G401 (cell line): Measurements from ENCODE around the gene SLC2A1. TPM values are rescaled to one million over a fixed set of nuclear protein-coding genes. Genes with fewer than 3 reads are reported as not detected.
A peak's percentile ranks its signal among the peaks of the same experiment; 100 is the strongest.

Experiments used
- DNase-seq: peaks from one replicate; pipeline ENCODE4 v3.0.0-alpha.2; 2015; ENCODE audit warnings: low spot score
- in situ Hi-C: cut with HindIII; loops from 2 replicates; pipeline ENCODE4 v1.10.0; 2016; ENCODE audit warnings: low sequenced_read_pairs, mixed read lengths
- total RNA-seq: library from RNA; depleted of rRNA; stranded (reverse); fragments of >200 nt; shearing (Covaris generic); gene quantifications from 2 replicates; pipeline ENCODE4 v1.2.3, GENCODE V29; 2014

Gene SLC2A1
- total RNA-seq, 1 experiment from 2014 or later: 51.9 TPM

DNA sequence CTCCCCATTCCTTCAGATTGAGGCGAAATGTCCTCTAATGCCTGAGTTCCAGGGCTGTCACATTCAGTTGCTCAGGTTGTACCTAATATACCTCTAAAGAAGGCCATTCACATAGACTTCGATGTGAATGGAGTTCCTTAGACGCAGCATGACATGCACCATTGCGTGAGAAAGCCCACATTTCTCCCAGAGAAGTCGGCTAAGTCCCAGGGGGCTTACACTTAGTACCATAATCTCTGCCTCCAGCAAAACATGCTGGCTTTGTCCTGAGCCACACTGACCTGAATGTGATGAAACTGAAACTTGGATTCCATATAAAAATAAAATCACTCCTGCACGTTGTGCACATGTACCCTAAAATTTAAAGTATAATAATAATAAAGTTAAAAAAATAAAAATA is 23.2 kb upstream of the SLC2A1 start:
- no peak for DNase-seq
- in situ Hi-C loops: no loop called here

DNA sequence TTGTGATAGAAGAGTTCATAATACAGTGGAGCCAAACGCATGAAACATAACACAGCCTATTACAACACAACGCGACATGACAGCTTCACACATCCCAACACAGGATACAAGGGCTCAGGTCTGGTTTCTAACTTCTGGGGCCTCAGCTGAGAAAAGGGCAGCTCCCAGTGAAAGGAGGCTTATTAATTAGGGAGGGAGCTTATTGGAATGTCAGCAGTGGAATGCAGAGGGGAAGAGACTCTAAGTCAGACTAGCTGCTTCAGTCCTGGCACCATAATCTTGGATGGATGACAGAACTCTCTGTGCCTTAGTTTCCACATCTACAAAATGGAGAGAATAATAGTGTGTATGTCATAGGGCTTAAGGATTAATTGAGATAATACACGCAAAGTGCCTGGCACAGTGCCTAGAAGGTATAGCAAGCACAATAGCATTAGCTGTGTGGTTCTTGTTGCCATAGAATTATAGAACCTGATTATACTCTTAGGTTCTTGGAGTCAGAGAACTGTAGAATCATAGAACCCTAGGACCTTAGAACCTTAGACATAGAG is 22.7 kb upstream of the SLC2A1 start:
- in situ Hi-C loops: no loop called here
- no peak for DNase-seq

DNA sequence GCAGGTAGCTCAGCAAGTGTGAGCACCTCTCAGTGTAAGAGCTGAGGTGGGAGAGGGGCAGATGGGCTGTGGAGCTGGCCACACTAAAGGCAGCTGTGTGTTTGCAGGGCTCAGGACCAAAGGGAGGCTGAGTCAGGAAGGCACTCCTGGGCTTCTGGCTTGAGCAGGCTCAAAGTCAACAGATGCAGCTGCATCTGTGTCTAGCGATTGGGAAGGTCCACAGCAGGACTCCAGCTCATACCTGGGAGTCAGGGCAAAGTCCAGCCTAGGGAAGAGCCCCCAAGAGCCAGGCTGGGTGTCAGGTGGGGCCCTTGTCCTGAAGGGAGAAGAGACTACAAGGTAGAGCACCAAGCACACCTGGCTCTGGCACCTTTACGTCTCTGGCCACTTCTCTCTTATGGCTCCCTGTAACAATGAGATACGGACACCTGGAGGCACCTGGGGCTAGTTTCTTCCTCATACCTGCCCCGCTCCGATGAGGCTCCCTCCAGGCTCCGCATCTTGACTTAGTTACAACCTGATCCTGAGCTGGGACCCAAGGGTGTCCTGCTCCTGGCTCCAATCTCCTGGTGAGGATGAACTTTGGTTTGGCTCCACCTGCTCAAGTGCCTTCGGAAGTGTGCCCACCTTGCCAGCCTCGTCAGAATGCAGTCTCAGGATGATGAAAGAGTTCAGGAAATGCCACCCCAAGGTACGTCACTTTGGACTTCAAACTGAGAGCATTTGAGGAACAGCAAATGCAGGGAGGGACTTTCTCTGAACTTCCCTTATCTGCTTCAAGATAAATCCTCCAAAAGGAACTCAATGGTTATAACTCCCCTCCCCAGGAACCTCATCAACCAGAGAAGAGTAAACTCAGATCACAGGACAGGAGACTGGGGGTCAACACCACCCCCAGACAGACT is 21.5 kb upstream of the SLC2A1 start:
- in situ Hi-C loops: no loop called here
- DNase-seq: no peak

DNA sequence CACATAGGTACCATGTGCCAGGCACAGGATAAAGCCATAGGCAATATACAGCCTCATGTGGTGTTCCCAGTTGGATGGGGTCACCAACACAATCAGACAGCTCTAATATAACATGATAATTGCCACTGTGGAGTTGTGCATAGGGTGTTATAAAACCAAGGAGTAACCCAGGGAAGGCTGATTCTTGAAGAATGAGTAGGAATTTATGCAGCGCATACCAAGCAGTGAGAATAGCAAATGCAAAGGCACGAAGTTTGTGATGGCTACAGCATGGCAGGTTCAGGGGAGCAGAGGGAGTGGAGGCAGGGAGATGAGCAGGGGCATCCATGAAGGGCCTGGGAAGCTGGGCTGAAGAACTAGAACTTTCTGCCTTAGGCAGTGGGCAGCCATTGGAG is 20.4 kb upstream of the SLC2A1 start:
- in situ Hi-C loops: no loop called here
- no peak for DNase-seq

DNA sequence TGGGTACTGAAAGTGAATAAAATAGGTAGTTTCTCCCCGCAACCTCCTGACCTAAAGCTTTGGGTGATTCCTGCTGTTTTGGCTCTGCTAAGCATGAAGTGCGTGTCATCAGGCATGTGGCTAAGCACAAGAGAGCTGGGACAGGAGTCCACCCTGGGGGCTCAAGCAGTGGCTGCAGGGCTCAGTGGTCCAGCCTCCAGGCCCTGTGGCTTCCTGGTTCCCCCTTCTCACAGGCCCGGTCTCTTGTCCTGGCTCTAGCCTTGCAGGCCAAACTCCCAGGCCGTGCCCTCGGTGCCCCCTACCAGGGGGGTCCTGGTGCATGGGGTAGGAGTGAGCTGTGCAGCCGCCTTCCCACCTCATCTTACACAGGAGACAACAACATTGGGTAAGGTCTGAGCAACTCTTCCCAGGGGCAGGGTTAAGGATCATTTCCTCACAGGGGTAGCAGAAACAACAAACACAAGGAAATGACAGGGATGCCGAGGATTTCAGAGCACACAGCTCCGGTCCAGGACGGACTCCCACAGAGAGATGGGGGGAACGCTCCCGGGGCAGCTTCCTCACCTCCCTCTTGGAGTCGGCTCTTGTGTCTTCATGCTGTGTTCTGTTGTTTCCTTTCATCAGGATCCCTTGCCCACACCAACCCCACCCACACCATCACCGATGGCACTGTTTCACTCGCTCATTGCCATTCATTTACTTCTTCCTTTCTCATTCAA is 19.8 kb upstream of the SLC2A1 start:
- in situ Hi-C loops: no loop called here
- DNase-seq: no peak

DNA sequence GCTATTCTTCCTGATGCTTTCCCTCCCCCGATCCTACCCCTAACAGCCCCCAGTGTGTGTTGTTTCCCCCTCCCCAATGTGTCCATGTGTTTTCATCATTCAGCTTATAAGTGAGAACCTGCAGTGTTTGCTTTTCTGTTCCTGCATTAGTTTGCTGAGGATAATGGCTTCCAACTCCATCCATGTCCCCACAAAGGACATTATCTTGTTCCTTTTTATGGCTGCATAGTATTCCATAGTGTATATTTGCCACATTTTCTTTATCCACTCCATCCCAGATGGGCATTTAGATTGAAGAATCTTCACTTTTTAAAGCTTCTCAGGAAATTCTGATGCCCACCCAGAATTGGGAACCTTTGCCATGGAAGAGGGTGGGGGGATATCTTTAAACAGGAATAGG is 19.0 kb upstream of the SLC2A1 start:
- DNase-seq: no peak
- in situ Hi-C loops: no loop called here

DNA sequence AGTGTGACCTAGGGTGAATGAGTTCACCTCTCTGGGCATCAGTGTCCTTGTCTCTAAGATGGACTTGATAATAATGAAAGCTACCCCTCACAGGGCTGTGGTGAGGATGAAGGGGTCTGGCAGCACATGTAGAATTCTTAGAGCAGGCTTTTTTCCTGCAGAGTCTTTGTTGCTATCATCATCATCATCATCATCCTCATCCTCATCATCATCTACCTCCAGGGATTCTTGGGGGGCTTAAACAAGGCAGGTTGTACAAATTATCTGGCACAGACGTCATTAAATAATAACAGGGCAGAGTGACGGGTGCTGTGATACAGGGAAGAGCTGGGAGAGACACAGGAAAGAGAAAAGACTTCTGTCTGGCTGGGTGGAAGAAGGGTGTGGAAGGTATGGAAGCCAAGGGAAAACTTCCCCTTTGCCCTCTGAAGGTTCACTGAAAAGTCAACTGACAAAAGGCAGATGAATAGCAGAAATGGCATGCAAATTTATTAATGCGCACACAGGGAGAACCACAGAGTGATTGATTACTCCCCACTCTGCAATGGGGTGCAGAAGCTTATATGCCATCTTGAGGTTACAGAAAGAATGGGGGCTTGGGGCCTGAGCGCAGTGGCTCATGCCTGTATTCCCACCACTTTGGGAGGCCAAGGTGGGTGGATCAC is 17.0 kb upstream of the SLC2A1 start:
- no peak for DNase-seq
- in situ Hi-C loops: no loop called here

DNA sequence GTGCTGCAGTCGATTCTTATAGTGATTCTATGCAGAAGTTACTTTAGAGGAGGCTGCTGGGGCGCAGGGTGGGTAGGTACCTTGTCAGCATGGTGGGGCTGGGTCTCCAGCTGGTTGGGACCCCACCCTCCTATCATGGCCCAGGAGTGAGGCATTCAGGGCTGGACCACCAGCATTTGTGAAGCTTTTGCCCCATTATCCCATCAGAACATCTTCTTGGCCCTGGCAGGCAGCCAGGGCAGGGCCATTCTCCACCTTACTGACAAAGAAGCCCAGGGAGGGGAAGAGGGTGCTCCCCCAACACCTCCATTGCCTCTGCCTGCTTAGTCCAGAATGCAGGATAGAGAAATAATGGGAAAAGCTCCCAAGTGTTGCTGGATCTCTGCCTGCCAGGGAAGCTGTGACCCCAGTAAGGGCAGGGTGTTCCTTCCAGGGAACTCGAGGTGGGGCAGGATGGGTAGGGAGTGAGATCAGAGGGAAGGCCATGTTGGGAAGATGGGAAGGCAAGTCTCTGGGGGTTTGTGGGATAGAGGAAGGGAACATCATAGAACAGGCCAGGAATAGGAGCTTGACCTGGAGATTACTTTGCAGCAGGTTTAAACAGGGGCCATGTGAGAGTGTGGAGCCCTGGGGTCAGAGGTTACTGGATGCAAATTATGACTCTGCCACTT is 16.2 kb upstream of the SLC2A1 start:
- in situ Hi-C loops: no loop called here
- no peak for DNase-seq

DNA sequence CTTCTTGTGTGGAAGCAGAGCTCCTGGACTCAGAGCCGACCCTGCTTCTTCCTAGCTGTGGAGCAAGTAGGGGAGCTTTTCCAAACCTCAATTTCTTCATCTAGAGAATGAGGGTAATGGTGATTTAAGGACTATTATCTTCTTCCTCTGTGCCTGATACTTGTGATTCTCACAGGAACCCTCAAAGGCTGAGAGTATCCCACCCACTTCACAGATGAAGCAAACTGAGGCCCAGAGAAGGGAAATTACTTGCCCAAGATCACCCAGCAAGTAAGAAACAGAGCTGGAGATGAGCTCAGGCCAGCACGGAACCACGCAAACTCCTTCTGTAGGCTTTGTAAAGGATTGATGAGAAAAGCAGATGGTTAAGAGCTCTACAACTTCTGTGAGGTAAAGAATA is 15.1 kb upstream of the SLC2A1 start:
- in situ Hi-C loops: no loop called here
- DNase-seq: no peak

DNA sequence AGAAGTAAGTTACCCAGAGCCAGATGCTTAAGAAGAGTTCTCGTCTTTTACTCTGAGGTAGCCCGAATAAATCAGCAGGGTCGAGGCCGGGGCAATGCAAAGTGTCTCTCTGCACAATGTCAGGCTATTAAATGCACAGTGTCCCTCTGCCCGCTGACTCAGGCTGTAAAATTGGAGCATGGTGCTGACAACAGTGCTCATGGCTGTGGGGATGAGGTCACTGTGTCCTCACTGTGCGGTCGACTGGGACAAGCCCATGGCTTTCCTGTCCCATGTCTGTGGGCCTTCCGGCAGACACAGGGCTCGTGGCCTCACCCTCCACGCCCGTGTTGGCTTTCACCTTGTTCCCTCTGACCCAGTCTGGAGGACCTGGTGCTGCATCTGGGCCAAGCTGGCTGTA is 14.6 kb upstream of the SLC2A1 start:
- in situ Hi-C loops: no loop called here
- DNase-seq: no peak

DNA sequence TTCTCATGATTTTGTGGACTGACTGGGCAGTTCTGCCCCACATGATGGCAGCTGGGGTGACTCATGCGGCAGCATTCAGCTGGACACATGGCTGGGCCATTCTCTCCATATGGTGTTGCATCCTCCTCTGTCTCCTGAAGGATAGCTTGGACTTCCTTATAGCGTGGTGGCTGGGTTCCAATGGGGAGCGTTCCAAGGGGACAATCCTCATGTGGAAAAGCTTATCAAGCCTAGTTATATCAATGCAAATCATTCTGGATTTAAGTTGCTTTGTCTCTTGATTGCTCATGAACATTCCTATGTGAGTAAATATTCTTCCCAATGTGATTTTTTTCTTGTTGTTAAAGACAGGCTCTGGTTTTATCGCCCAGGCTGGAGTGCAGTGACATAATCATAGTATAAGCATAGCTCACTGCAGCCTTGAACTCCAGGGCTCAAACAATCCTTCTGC is 13.2 kb upstream of the SLC2A1 start:
- in situ Hi-C loops: no loop called here

DNA sequence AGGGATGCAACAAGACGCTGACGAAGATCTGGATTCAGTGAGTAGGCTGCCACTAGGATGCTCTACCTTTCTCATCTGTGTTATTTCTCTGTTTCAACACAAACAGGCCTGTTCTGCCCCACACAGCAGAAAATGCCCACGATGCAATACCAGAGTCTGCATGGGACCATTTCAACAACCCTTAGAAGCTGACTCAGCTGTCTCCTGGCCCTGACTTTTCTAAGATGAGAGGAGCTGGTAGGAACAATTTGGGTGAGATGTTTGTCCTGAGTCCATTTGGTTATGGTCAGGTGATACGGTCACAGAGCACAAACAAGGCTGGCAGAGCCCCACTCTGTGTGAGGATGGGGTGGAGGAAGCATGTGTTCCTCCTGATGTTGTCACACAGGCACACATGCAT is 11.5 kb upstream of the SLC2A1 start:
- DNase-seq: no peak
- in situ Hi-C loops: no loop called here

More for the DNA sequence above, 13.2 kb upstream of the SLC2A1 start:
- peak; percentile 71 for DNase-seq

DNA sequence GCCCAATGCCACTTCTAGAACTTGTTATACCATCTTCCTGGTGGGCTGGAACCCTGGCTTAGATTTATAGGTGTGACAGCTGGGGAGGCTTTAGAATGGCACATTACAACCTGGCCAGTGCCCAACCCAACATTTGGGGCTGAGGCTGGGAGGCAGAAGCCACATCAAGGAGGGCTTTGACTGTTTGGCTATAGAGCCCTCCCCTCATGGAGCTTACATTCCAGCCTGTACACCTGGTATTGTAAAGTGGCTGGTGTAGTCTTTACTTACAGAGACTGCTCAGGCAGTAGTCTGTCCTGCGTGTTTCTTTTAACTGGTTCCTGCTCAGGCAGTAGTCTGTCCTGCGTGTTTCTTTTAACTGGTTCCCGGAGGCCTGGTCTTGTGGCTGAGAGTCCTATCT is 10.0 kb upstream of the SLC2A1 start:
- no peak for DNase-seq

DNA sequence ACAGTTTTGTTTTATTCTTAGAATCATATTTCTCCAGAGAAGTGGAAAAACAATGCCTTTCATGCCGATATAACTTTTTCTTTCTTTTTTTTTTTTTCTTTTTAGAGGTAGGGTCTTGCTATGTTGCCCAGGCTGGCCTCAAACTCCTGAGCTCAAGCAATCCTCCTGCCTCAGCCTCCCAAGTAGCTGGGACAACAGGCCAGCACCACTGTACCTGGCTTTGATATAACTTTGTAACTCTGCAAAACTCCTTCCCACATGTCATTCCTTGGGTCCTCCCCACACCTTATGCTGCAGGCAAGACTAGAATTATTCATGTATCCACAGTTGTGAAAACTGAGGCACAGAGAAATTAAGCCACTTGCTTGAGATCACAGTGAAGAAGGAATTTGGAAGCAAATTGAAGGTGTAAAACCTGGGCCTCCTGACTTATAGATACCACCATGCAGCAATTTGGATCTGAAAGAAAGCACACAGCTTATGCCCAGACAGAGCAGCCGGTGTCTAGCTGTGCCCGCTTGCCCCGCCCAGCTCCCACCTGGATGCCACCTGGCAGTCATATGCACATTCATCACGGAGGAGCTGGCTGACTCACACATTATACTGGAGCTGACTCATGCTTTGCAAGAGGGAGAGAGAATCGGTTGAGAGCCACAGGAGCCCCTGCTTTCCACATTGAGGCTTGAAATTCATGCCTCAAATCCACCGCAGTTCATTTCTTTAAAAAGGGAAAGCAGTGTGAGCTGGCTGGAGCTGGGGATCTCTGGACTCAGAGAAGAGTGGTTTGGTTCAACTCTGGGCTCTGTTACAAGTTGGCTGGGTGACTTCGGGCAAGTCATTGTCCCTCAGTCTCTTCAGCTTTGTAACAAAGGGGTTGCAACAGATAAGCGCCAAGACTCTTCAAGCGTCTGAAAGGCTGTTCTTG is 8.3 kb upstream of the SLC2A1 start:
- in situ Hi-C loops: no loop called here
- DNase-seq: peak; percentile 91

More for the DNA sequence above, 10.0 kb upstream of the SLC2A1 start:
- in situ Hi-C loops: no loop called here

DNA sequence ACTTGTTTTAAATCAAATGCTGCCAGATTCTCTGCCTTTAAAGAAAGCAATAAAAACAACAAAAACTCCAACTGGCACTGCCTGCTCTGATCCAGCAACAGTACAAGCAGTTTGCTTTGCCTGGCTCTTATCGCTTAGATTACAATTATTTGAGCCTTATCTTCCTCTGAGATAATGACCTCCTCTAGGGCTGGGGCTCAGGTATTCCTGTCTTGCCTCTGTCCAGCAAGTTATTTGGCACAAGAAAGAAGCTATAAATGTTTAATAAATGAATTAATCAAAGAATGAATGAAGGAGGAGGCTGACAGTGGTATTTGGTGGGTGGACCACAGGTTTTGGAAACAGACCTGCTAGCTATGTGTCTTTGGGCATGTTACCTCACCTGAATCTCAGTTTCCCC is 6.7 kb upstream of the SLC2A1 start:
- in situ Hi-C loops: no loop called here

DNA sequence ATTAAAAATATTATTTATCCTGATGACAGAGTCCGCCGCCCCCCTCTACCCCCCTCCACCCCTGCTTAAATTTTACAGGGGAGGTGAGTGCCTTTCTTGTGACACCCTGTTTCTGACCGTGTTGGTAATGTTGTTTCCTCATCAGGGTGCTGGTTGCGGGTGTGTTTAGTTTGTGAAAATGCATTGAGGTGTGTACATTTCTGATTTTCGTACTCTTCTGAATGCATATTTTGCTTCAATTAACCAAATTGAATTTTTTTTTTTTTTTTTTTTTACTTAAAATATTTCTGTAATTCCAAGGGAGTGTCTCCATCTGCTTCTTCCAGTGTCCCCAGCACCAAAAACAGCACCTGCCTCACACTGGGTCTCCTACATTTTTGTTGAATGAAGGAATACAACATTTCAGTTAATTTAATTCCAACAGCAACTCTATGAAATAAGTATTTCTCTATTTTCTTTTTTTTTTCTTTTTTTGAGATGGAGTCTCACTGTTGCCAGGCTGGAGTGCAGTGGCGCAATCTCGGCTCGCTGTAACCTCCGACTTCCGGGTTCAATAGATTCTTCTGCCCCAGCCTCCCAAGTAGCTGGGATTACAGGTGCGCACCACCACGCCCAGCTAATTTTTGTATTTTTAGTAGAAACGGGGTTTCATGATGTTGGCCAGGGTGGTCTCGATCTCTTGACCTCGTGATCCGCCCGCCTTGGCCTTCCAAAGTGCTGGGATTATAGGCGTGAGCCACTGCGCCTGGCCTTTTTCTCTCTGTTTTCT is 5.6 kb upstream of the SLC2A1 start:
- in situ Hi-C loops: no loop called here
- DNase-seq: no peak

More for the DNA sequence above, 6.7 kb upstream of the SLC2A1 start:
- no peak for DNase-seq

DNA sequence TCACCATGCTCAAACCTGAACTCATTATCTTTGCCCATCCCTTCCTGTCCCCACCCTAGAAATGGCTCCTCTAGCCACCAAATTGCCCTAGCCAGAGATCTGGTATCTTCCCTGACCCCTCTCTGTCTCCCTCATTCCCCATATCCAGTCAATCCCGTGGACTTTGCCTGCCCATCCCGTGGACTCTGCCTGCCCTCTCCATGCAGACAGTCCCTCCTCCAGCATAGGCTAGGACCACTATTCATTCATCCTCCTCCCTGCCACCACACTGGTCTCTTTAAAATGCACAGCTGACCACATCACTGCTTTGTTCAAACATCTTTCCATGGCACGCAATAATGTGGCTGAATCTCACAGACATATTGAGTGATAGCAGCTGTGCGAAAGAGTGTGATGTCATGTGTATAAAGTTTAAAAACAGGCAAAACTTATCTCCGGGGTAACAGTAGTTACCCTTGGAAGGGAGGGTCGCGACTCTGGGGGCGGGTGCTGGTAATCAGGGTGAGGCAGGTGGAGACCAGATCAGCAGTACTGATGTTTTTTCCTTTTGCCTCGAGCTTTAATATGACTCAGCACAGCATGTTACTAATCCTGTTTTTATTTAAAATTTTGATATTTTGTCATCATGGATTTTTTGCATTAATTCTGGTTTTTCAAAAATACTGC is 4.8 kb upstream of the SLC2A1 start:
- DNase-seq: no peak
- in situ Hi-C loops: no loop called here
